Prostate gland (tissue), 2 donors: ENCODE data around the gene WFIKKN2. TPM values are rescaled to one million over a fixed set of nuclear protein-coding genes. Genes with fewer than 3 reads are reported as not detected.

Source experiments
- DNase-seq: peaks from one replicate; pipeline ENCODE4 v3.0.0-alpha.2; 2019; ENCODE audit warnings: low spot score
- H3K27ac ChIP-seq, 2 donors: fragments of 200-600 bp; sonication (generic); 2 replicates each; pipeline ENCODE4 v1.5.1; 2017 to 2019
- H3K27me3 ChIP-seq: fragments of 200-600 bp; sonication (generic); replicated peaks from 2 replicates; pipeline ENCODE4 v1.5.1; 2019; ENCODE audit not compliant: insufficient read depth
- H3K36me3 ChIP-seq, 2 donors: fragments of 200-600 bp; sonication (generic); 1 replicate in 1 of 2; 2 replicates in 1 of 2; pipeline versions ENCODE4 v1.5.1 to v1.8.1; 2017 to 2019
- H3K4me1 ChIP-seq: fragments of 200-600 bp; sonication (generic); replicated peaks from 2 replicates; pipeline ENCODE4 v1.5.1; 2019
- H3K4me3 ChIP-seq, 2 donors: fragments of 200-600 bp; sonication (generic); 2 replicates each; pipeline ENCODE4 v1.5.1; 2017 to 2019
- H3K9me3 ChIP-seq: fragments of 200-600 bp; sonication (generic); 2 replicates; pipeline ENCODE4 v1.5.1; 2017
- POLR2A ChIP-seq: fragments of 450-650 bp; IDR thresholded peaks from one replicate; pipeline ENCODE4 v1.6.1; 2016; ENCODE audit warnings: antibody characterized with exemption, mild to moderate bottlenecking
- POLR2AphosphoS5 ChIP-seq: sonication (generic); formaldehyde crosslinking; IDR thresholded peaks from one replicate; pipeline ENCODE4 v1.6.1; 2017; ENCODE audit warnings: antibody characterized with exemption
- WGBS: methylation state at CpG from one replicate; pipeline ENCODE4 v1.1.5; 2018; 5-methylcytosine and 5-hydroxymethylcytosine counted together
- intact Hi-C: fragments of 100-400 bp; cut with DNase I; formaldehyde crosslinking; loops from one replicate; pipeline ENCODE4 v1.14.2; 2022
- total RNA-seq, 2 donors: library from RNA; depleted of rRNA; stranded (reverse); fragments of >200 nt; gene quantifications; one replicate each; pipeline ENCODE4 v1.1.0, GENCODE V29; 2016
- TF ChIP-seq, protein P1 (sequence below), 4 experiments: fragments of 200-600 bp in 2 of 4; fragments of 450-650 bp in 2 of 4; sonication (generic) in 2 of 4; IDR thresholded peaks; 1 replicate in 3 of 4; 2 replicates in 1 of 4; pipeline ENCODE4 v1.5.1; 2016 to 2019; ENCODE audit warnings: antibody characterized with exemption in 4 of 4, mild to moderate bottlenecking in 2 of 4, moderate library complexity in 2 of 4

Gene WFIKKN2
- total RNA-seq, 2 donors from 2014 or later: 0.18 to 2.4 TPM

DNA sequence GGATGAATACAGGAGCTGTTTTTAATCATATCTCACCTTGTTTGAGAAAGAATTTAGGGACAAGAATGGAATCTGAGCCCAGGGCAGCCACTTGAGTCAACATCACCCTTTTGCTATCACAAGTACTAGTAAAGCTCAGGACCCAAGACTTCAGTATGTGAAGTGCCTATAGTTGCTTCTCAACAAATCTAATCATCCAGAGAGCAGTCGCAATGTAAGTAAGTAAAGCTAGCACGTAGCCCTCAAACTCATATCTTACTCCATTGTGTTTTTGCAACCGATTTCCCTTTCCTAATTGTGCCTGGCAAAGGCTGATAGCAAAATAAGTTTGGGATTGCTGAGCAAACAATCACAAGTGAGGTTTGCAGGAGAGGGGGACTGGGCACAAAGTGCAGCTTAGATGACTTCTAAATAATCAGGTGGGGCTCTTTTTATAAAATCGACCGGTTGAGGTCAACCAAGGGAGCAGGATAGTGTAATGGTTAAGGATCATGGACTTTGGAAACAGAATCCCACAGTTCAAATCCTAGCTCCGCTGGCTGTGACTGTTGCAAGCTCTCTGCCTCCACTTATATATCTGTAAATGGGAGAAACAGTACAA, 17.7 kb downstream of the WFIKKN2 start:
- H3K4me1 ChIP-seq: peaks cover 2% of the 10 kb centered on the region
- H3K27ac ChIP-seq: peak overlapping the region in 1 of 2 donors; percentile 59
- no peaks in the 10 kb centered on the region for H3K27me3 ChIP-seq
- intact Hi-C loops: loop anchor here (5.0 kb wide), 1 partner anchor 299 kb away; the partner anchor contains the start of gene NME1
- no peak for DNase-seq
- H3K9me3 ChIP-seq: no peaks in the 10 kb centered on the region
- no peak for TF ChIP-seq POLR2AphosphoS5
- no peak for TF ChIP-seq POLR2A
- TF ChIP-seq, protein P1, sequence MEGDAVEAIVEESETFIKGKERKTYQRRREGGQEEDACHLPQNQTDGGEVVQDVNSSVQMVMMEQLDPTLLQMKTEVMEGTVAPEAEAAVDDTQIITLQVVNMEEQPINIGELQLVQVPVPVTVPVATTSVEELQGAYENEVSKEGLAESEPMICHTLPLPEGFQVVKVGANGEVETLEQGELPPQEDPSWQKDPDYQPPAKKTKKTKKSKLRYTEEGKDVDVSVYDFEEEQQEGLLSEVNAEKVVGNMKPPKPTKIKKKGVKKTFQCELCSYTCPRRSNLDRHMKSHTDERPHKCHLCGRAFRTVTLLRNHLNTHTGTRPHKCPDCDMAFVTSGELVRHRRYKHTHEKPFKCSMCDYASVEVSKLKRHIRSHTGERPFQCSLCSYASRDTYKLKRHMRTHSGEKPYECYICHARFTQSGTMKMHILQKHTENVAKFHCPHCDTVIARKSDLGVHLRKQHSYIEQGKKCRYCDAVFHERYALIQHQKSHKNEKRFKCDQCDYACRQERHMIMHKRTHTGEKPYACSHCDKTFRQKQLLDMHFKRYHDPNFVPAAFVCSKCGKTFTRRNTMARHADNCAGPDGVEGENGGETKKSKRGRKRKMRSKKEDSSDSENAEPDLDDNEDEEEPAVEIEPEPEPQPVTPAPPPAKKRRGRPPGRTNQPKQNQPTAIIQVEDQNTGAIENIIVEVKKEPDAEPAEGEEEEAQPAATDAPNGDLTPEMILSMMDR (IDR thresholded peaks at IDR 0.05): no peak
- WGBS: 92% methylated on average over 6 of the region's 6 CpGs
- no peak overlapping the region for H3K4me3 ChIP-seq
- no peaks in the 10 kb centered on the region for H3K36me3 ChIP-seq

DNA sequence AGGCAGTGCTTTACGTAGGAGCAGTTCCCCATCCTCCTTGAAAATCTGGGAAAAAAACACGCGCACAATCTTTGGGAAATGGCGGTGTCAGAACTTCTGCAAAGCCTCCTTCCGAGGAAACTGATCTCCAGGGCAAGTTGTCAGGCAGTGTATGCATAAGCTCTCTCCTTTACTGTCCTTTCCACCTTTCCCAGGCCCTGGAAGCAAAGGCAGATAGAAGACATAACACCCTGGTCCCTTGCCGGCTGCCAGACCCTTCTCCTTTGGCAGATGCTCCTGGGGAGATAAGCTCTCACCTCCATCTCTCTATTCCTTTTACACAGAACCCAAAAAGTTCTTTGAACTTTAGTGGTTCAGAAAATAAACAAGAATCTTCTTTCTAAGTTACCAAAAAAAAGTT, 18.4 kb downstream of the WFIKKN2 start:
- DNase-seq: no peak
- intact Hi-C loops: loop anchor here (5.0 kb wide), 1 partner anchor 299 kb away; the partner anchor contains the start of gene NME1
- Histone ChIP-seq H3K4me1 (peaks cover 2% of the 10 kb centered on the region), H3K9me3 (no peaks in the 10 kb centered on the region), H3K36me3 (no peaks in the 10 kb centered on the region), H3K4me3 (no peak overlapping the region), H3K27me3 (no peaks in the 10 kb centered on the region), H3K27ac (no peak overlapping the region)
- TF ChIP-seq POLR2AphosphoS5: no peak
- TF ChIP-seq, protein P1 (IDR thresholded peaks at IDR 0.05): no peak
- TF ChIP-seq POLR2A: no peak
- WGBS: 88% methylated on average over 6 of the region's 6 CpGs

DNA sequence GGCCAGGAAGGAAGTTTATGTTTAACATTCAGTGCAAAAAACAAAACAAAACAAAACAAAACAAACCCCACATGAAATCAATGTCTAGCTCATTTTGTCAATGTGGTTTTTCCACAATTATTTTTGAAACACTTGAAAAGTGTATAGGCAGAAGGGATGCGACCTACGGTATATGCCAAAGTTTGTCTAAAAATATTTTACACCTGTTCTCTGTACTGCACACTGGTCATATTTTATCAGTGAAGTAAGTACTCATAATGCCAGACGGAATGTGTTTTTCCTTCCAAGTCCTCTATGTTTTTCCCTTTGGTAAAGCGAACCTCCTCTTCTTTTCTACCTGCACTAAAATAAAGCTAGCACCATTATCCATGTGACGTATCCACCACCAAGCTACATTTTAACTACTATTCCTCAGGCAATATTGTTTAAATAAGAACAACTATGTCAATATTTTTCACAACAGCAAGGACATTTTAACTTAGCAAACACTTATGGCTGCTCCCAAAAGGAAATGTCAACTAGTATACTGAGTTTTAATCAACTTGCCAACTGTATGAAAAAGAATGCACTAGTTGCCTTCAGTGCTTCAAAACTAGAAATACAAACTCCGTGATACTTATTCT, 20.4 kb downstream of the WFIKKN2 start:
- no peaks in the 10 kb centered on the region for H3K9me3 ChIP-seq
- 73% methylated on average over 6 of the region's 6 CpGs for WGBS
- no peaks in the 10 kb centered on the region for H3K27me3 ChIP-seq
- H3K36me3 ChIP-seq: no peaks in the 10 kb centered on the region
- intact Hi-C loops: no loop called here
- TF ChIP-seq POLR2A (no peak), POLR2AphosphoS5 (peak; percentile 53)
- TF ChIP-seq, protein P1 (IDR thresholded peaks at IDR 0.05): no peak
- peaks cover 2% of the 10 kb centered on the region for H3K4me1 ChIP-seq
- peak overlapping the region; percentile 9 to 43 for H3K27ac ChIP-seq
- no peak overlapping the region for H3K4me3 ChIP-seq
- no peak for DNase-seq

DNA sequence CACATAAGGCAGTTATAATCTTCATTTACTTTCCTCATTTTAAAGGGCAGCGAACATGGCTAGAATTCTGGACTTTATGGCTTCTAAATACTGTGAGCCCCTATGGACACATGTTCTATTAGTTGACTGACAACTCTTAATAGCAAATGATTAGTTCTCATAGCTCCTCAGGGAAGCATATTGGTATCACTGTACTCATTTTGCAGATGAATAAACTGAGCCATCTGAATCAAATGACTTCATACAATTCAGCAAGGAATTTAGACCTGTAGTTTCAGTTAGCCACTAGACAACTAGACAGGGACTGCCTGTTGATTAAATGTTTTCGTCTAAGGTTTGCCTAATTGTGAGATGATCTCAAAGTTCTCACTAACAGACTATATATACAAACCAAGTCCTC, 21.0 kb downstream of the WFIKKN2 start:
- intact Hi-C loops: no loop called here
- 87% methylated on average over 2 of the region's 2 CpGs for WGBS

More for the DNA sequence above, 21.0 kb downstream of the WFIKKN2 start:
- Histone ChIP-seq H3K36me3 (no peaks in the 10 kb centered on the region), H3K27me3 (no peaks in the 10 kb centered on the region), H3K27ac (peak overlapping the region; percentile 9 to 43), H3K4me1 (peaks cover 2% of the 10 kb centered on the region), H3K4me3 (no peak overlapping the region), H3K9me3 (no peaks in the 10 kb centered on the region)
- TF ChIP-seq POLR2A: no peak
- TF ChIP-seq, protein P1 (IDR thresholded peaks at IDR 0.05): no peak
- TF ChIP-seq POLR2AphosphoS5: no peak
- no peak for DNase-seq
